B cell (primary cell): ENCODE data around the gene ANAPC10. TPM values are rescaled to one million over a fixed set of nuclear protein-coding genes. Genes with fewer than 3 reads are reported as not detected.

Experiments
- ATAC-seq: fragments of 200-7000 bp; cut with Tn5 transposase; one replicate; pipeline ENCODE4 v1.10.0; 2021; ENCODE audit warnings: low read depth, mild to moderate bottlenecking, moderate number of reproducible peaks, moderate library complexity
- CTCF ChIA-PET: fragments of 350-600 bp; sonication (Branson Sonifier 250); formaldehyde crosslinking; loops from one replicate; lab custom pipeline; 2021; ENCODE audit warnings: antibody characterized with exemption, inconsistent platforms; lab: Charles Lee
- POLR2A ChIA-PET: fragments of 350-600 bp; sonication (Branson Sonifier 250); formaldehyde crosslinking; loops from one replicate; lab custom pipeline; 2021; ENCODE audit warnings: antibody characterized with exemption; lab: Charles Lee
- DNase-seq: peaks from one replicate; pipeline ENCODE4 v3.0.0; 2013
- H2AFZ ChIP-seq: 2 replicates; pipeline ENCODE4 v1.6.1; 2012; ENCODE audit warnings: mild to moderate bottlenecking, low read depth, low read length; ENCODE audit not compliant: insufficient read depth, poor library complexity, severe bottlenecking
- H3K27ac ChIP-seq, 2 donors: 1 replicate in 1 of 2; 2 replicates in 1 of 2; pipeline ENCODE4 v1.5.1; 2012 to 2013; ENCODE audit warnings: low read length in 2 of 2, mild to moderate bottlenecking in 2 of 2, moderate library complexity in 1 of 2
- H3K27me3 ChIP-seq, 4 experiments: fragments of 200-600 bp in 1 of 4; sonication (generic) in 1 of 4; replicated peaks in 1 of 4; 1 replicate in 2 of 4; 2 replicates in 2 of 4; pipeline versions ENCODE4 v1.6.1 to v1.7.0; 2013 to 2016; ENCODE audit warnings: low read length in 3 of 4, mild to moderate bottlenecking in 2 of 4, mixed read lengths in 1 of 4, moderate library complexity in 1 of 4; ENCODE audit not compliant: insufficient read depth in 4 of 4, control insufficient read depth in 3 of 4; ENCODE audit errors: control extremely low read depth in 1 of 4
- H3K36me3 ChIP-seq, 2 experiments: replicated peaks in 1 of 2; 1 replicate in 1 of 2; 2 replicates in 1 of 2; pipeline versions ENCODE4 v1.6.1 to v1.7.1; 2013; ENCODE audit warnings: low read length in 1 of 2; ENCODE audit not compliant: insufficient read depth in 2 of 2, control insufficient read depth in 1 of 2; ENCODE audit errors: control extremely low read depth in 1 of 2, extremely low read depth in 1 of 2
- H3K4me1 ChIP-seq, 2 donors: fragments of 200-600 bp in 1 of 2; sonication (generic) in 1 of 2; 1 replicate in 1 of 2; 2 replicates in 1 of 2; pipeline versions ENCODE4 v1.5.1 to v1.6.1; 2013 to 2017; ENCODE audit warnings: low read length in 2 of 2; ENCODE audit not compliant: control insufficient read depth in 2 of 2, insufficient read depth in 2 of 2
- H3K4me2 ChIP-seq: replicated peaks from 2 replicates; pipeline ENCODE3; 2012; ENCODE audit warnings: mild to moderate bottlenecking, low read depth, low read length; ENCODE audit not compliant: poor library complexity, severe bottlenecking
- H3K4me3 ChIP-seq, 5 experiments: fragments of 200-600 bp in 1 of 5; sonication (generic) in 1 of 5; 1 replicate in 3 of 5; 2 replicates in 2 of 5; pipeline versions ENCODE4 v1.5.1 to v1.7.0; 2011 to 2016; ENCODE audit warnings: low read length in 4 of 5, mild to moderate bottlenecking in 4 of 5, low read depth in 2 of 5, control low read depth in 1 of 5, moderate library complexity in 1 of 5; ENCODE audit not compliant: insufficient read depth in 1 of 5; ENCODE audit errors: control extremely low read depth in 1 of 5, extremely low read depth in 1 of 5
- H3K79me2 ChIP-seq: fragments of 200-600 bp; sonication (generic); one replicate; pipeline ENCODE4 v1.6.0; 2016; ENCODE audit warnings: low read length; ENCODE audit not compliant: control insufficient read depth, insufficient read depth
- H3K9ac ChIP-seq: fragments of 200-600 bp; sonication (generic); 2 replicates; pipeline ENCODE4 v1.6.1; 2017; ENCODE audit warnings: mild to moderate bottlenecking, low read length, moderate library complexity
- H3K9me3 ChIP-seq, 3 donors: one replicate each; pipeline versions ENCODE4 v1.6.1 to v1.7.1; 2013; ENCODE audit warnings: low read length in 2 of 3; ENCODE audit not compliant: control insufficient read depth in 2 of 3, insufficient read depth in 1 of 3; ENCODE audit errors: control extremely low read depth in 1 of 3
- H4K20me1 ChIP-seq: 2 replicates; pipeline ENCODE4 v1.6.0; 2012; ENCODE audit warnings: mild to moderate bottlenecking, low read length; ENCODE audit not compliant: insufficient read depth, control insufficient read depth, poor library complexity, severe bottlenecking
- H3K27ac Mint-ChIP-seq: one replicate; pipeline ENCODE4 v1.8.0; 2021; ENCODE audit warnings: mixed read lengths
- H3K27me3 Mint-ChIP-seq: one replicate; pipeline ENCODE4 v1.8.0; 2021; ENCODE audit warnings: mixed read lengths
- H3K4me1 Mint-ChIP-seq: one replicate; pipeline ENCODE4 v1.8.0; 2021; ENCODE audit warnings: mixed read lengths
- H3K4me3 Mint-ChIP-seq: one replicate; pipeline ENCODE4 v1.8.0; 2021; ENCODE audit warnings: mixed read lengths
- H3K9me3 Mint-ChIP-seq: one replicate; pipeline ENCODE4 v1.8.0; 2022; ENCODE audit warnings: mixed read lengths; ENCODE audit not compliant: insufficient read depth
- EZH2 ChIP-seq: IDR thresholded peaks from 2 replicates; pipeline ENCODE4 v1.6.1; 2012; ENCODE audit warnings: borderline replicate concordance, low read depth, mild to moderate bottlenecking, moderate library complexity, low read length; ENCODE audit not compliant: insufficient read depth, poor library complexity, severe bottlenecking
- WGBS: methylation state at CpG from one replicate; pipeline ENCODE4 v1.1.5; 2013; ENCODE audit warnings: missing lambda C conversion rate; ENCODE audit not compliant: insufficient coverage; 5-methylcytosine and 5-hydroxymethylcytosine counted together
- intact Hi-C: fragments of 100-400 bp; cut with micrococcal nuclease; formaldehyde crosslinking; loops from one replicate; pipeline ENCODE4 v1.10.0; 2022
- polyA plus RNA-seq: library from polyadenylated mRNA; depleted of rRNA; stranded (reverse); fragments of >200 nt; gene quantifications from 2 replicates; pipeline ENCODE4 v1.2.3, GENCODE V29; 2012
- total RNA-seq, 2 donors: library from RNA; stranded (reverse); fragments of 120-200 nt in 1 of 2; gene quantifications; 1 replicate in 1 of 2; 2 replicates in 1 of 2; pipeline versions ENCODE4 v1.2.3 to v1.2.4, GENCODE V29; 2013 to 2022
- TF ChIP-seq, protein P1 (sequence below): fragments of 200-600 bp; IDR thresholded peaks from one replicate; pipeline ENCODE4 v1.8.0; 2022; ENCODE audit warnings: antibody characterized with exemption, mild to moderate bottlenecking

The ANAPC10 gene
- total and polyA plus RNA-seq, 2 donors (not counting 1 experiment from before 2014, with no cell fraction given): 17.4 to 18.9 TPM

- WGBS: no CpG with 5 or more reads among the region's 3 CpGs
- ATAC-seq: no peak
- Histone ChIP-seq H2AFZ (no peak overlapping the region), H3K9me3 (no peaks in the 10 kb centered on the region), H3K36me3 (no peaks in the 10 kb centered on the region), H3K4me1 (peaks cover 0 to 2% of the 10 kb centered on the region in 2 donors), H3K27ac (no peak overlapping the region), H3K9ac (no peak overlapping the region), H3K4me2 (no peak overlapping the region), H4K20me1 (no peaks in the 10 kb centered on the region), H3K4me3 (no peak overlapping the region), H3K27me3 (no peaks in the 10 kb centered on the region), H3K79me2 (no peaks in the 10 kb centered on the region)
- TF ChIP-seq, protein P1, sequence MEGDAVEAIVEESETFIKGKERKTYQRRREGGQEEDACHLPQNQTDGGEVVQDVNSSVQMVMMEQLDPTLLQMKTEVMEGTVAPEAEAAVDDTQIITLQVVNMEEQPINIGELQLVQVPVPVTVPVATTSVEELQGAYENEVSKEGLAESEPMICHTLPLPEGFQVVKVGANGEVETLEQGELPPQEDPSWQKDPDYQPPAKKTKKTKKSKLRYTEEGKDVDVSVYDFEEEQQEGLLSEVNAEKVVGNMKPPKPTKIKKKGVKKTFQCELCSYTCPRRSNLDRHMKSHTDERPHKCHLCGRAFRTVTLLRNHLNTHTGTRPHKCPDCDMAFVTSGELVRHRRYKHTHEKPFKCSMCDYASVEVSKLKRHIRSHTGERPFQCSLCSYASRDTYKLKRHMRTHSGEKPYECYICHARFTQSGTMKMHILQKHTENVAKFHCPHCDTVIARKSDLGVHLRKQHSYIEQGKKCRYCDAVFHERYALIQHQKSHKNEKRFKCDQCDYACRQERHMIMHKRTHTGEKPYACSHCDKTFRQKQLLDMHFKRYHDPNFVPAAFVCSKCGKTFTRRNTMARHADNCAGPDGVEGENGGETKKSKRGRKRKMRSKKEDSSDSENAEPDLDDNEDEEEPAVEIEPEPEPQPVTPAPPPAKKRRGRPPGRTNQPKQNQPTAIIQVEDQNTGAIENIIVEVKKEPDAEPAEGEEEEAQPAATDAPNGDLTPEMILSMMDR: no peak
- TF ChIP-seq EZH2: no peak
- ChIA-PET POLR2A (no interaction called here), CTCF (no interaction called here)
- H3K4me3 Mint-ChIP-seq: no peak overlapping the region
- H3K4me1 Mint-ChIP-seq: peaks cover 9% of the 10 kb centered on the region
- no peak overlapping the region for H3K27ac Mint-ChIP-seq
- no peaks in the 10 kb centered on the region for H3K9me3 Mint-ChIP-seq
- H3K27me3 Mint-ChIP-seq: no peaks in the 10 kb centered on the region
- no peak for DNase-seq
- intact Hi-C loops: no loop called here
Measured at GRCh38 chr4:145043306-145043705, 54.7 kb downstream of the ANAPC10 start.

DNA sequence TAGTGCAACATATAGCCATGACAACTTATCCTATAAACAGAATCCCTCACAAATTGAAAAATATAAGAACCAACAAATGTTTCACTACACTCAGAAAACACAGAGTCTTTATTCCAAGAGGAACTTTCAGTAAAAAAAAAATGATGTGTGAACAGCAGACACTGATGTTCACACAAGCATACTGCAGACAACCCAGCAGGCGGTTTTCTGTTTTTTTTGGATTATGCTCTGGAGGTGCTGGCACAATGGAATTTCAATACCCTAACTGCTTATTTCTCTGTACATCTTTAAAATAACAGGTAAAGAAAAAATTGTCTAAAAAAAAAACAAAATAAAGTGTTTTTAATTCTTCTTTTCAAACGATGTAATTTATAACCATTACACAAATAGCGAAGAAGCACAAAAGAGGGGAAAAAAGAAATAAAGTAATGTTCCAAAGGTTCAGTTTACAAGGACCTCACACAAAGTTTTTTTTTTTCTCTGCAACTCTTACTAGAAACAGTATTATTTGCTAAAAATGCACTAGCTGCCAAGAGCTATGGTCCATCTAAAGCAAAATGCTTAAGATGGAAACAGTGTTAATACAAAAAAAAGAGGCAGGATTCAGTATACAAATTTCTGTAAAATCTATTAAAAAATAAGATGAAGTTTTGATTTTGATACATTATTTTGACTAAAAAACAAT lies 55.3 kb downstream of the ANAPC10 start:
- no peak for DNase-seq
- no CpG with 5 or more reads among the region's 3 CpGs for WGBS
- H2AFZ ChIP-seq: no peak overlapping the region
- H3K4me3 Mint-ChIP-seq: no peak overlapping the region
- H3K9me3 ChIP-seq: no peaks in the 10 kb centered on the region
- H3K27ac Mint-ChIP-seq: no peak overlapping the region
- no peak overlapping the region for H3K9ac ChIP-seq
- H3K4me1 ChIP-seq: peaks cover 0 to 2% of the 10 kb centered on the region in 2 donors
- ChIA-PET POLR2A (no interaction called here), CTCF (no interaction called here)
- no peaks in the 10 kb centered on the region for H3K27me3 ChIP-seq
- no peaks in the 10 kb centered on the region for H4K20me1 ChIP-seq
- TF ChIP-seq, protein P1: no peak
- TF ChIP-seq EZH2: no peak
- no peaks in the 10 kb centered on the region for H3K36me3 ChIP-seq
- no peak overlapping the region for H3K4me3 ChIP-seq
- ATAC-seq: no peak
- no peak overlapping the region for H3K27ac ChIP-seq
- peaks cover 9% of the 10 kb centered on the region for H3K4me1 Mint-ChIP-seq
- H3K79me2 ChIP-seq: no peaks in the 10 kb centered on the region
- no peak overlapping the region for H3K4me2 ChIP-seq
- no peaks in the 10 kb centered on the region for H3K27me3 Mint-ChIP-seq
- no peaks in the 10 kb centered on the region for H3K9me3 Mint-ChIP-seq
- intact Hi-C loops: no loop called here
